Peyer's patch (tissue), 4 donors: ENCODE measurements around the gene PAX4.

Experiments
- CTCF ChIP-seq, 6 experiments: fragments of 450-650 bp in 4 of 6; fragments of 200-600 bp in 2 of 6; sonication (generic) in 1 of 6; IDR thresholded peaks; one replicate each; pipeline ENCODE4 v1.5.1; 2017 to 2019; ENCODE audit warnings: antibody characterized with exemption in 6 of 6, mild to moderate bottlenecking in 3 of 6, moderate library complexity in 1 of 6
- POLR2A ChIP-seq, 2 donors: fragments of 450-650 bp; IDR thresholded peaks; one replicate each; pipeline ENCODE4 v1.5.1; 2017; ENCODE audit warnings: antibody characterized with exemption in 2 of 2, mild to moderate bottlenecking in 2 of 2, moderate library complexity in 2 of 2

GRCh38 chr7:127600885-127601284 is 17.1 kb downstream of the PAX4 start:
- TF ChIP-seq CTCF (IDR thresholded peaks at IDR 0.05) (no peak), POLR2A (IDR thresholded peaks at IDR 0.05) (no peak)
